ENCODE results near the gene UCMA.

The UCMA gene

GRCh38 chr10:13187135-13187534 is 47.0 kb downstream of the UCMA start:
- DNase-seq (ENCODE audit: low read depth): no peak

- DNase-seq (ENCODE audit: low read depth): no peak
These were observed 49.3 kb downstream of the UCMA start for GRCh38 chr10:13184730-13185514.

- no peak for DNase-seq (ENCODE audit: low read depth)
These were observed 49.9 kb downstream of the UCMA start for GRCh38 chr10:13184276-13184675.

GRCh38 chr10:13183625-13184024 is 50.5 kb downstream of the UCMA start:
- DNase-seq (ENCODE audit: low read depth): no peak

- no peak for DNase-seq (ENCODE audit: low read depth)
These were observed 51.8 kb downstream of the UCMA start for GRCh38 chr10:13182424-13182823.

- no peak for DNase-seq (ENCODE audit: low read depth)
These were observed 53.4 kb downstream of the UCMA start for GRCh38 chr10:13180788-13181187.

GRCh38 chr10:13173616-13174015 is 60.6 kb downstream of the UCMA start:
- no peak for DNase-seq (ENCODE audit: low read depth)

Data from stromal cell of bone marrow (primary cell).